Measurements from ENCODE around the gene KCNB1.
A peak's percentile ranks its signal among the peaks of the same experiment; 100 is the strongest.

Gene KCNB1

GRCh38 chr20:49354673-49355072, 127.8 kb downstream of the KCNB1 start:
- DNase-seq (ENCODE audit: low read depth, low spot score), result no peak

- no peak for DNase-seq (ENCODE audit: low read depth, low spot score)
These were observed 129.1 kb downstream of the KCNB1 start for GRCh38 chr20:49353348-49353747.

GRCh38 chr20:49352751-49353150, 129.7 kb downstream of the KCNB1 start:
- DNase-seq (ENCODE audit: low read depth, low spot score), result no peak

- DNase-seq (ENCODE audit: low read depth, low spot score), result peak; percentile 12
These were observed 130.7 kb downstream of the KCNB1 start for GRCh38 chr20:49351775-49352174.

GRCh38 chr20:49349694-49350252, 132.7 kb downstream of the KCNB1 start:
- DNase-seq (ENCODE audit: low read depth, low spot score), result no peak

GRCh38 chr20:49349078-49349477, 133.4 kb downstream of the KCNB1 start:
- no peak for DNase-seq (ENCODE audit: low read depth, low spot score)

- no peak for DNase-seq (ENCODE audit: low read depth, low spot score)
These were observed 133.9 kb downstream of the KCNB1 start for GRCh38 chr20:49348563-49348962.

- DNase-seq (ENCODE audit: low read depth, low spot score), result peak; percentile 49
These were observed 135.3 kb downstream of the KCNB1 start for GRCh38 chr20:49347156-49347555.

GRCh38 chr20:49346682-49347081, 135.8 kb downstream of the KCNB1 start:
- DNase-seq (ENCODE audit: low read depth, low spot score), result no peak

- DNase-seq (ENCODE audit: low read depth, low spot score), result no peak
These were observed 136.9 kb downstream of the KCNB1 start for GRCh38 chr20:49345524-49345923.

GRCh38 chr20:49344975-49345374, 137.5 kb downstream of the KCNB1 start:
- DNase-seq (ENCODE audit: low read depth, low spot score), result no peak

GRCh38 chr20:49344140-49344539, 138.3 kb downstream of the KCNB1 start:
- DNase-seq (ENCODE audit: low read depth, low spot score), result no peak

GRCh38 chr20:49343246-49343645, 139.2 kb downstream of the KCNB1 start:
- DNase-seq (ENCODE audit: low read depth, low spot score), result peak; percentile 20

GRCh38 chr20:49340161-49340966, 142.1 kb downstream of the KCNB1 start:
- no peak for DNase-seq (ENCODE audit: low read depth, low spot score)

GRCh38 chr20:49339123-49339522, 143.3 kb downstream of the KCNB1 start:
- DNase-seq (ENCODE audit: low read depth, low spot score), result no peak

GRCh38 chr20:49338061-49338460, 144.4 kb downstream of the KCNB1 start:
- DNase-seq (ENCODE audit: low read depth, low spot score), result no peak

GRCh38 chr20:49337357-49337756, 145.1 kb downstream of the KCNB1 start:
- DNase-seq (ENCODE audit: low read depth, low spot score), result no peak

- DNase-seq (ENCODE audit: low read depth, low spot score), result no peak
These were observed 145.7 kb downstream of the KCNB1 start for GRCh38 chr20:49336786-49337185.

- no peak for DNase-seq (ENCODE audit: low read depth, low spot score)
These were observed 147.0 kb downstream of the KCNB1 start for GRCh38 chr20:49335476-49335875.

- DNase-seq (ENCODE audit: low read depth, low spot score), result no peak
These were observed 151.5 kb downstream of the KCNB1 start for GRCh38 chr20:49330701-49331615.

GRCh38 chr20:49328790-49329189, 153.7 kb downstream of the KCNB1 start:
- DNase-seq (ENCODE audit: low read depth, low spot score), result no peak

- DNase-seq (ENCODE audit: low read depth, low spot score), result no peak
These were observed 156.4 kb downstream of the KCNB1 start for GRCh38 chr20:49326026-49326425.
